Gastroesophageal sphincter (tissue), 4 donors: ENCODE data around the gene CLSTN2. TPM values are rescaled to one million over a fixed set of nuclear protein-coding genes. Genes with fewer than 3 reads are reported as not detected.

ENCODE experiments used
- ATAC-seq: fragments of 150-250 bp; one replicate; pipeline ENCODE4 v1.9.1; 2016; ENCODE audit warnings: mild to moderate bottlenecking, moderate library complexity
- H3K27ac ChIP-seq, 4 donors: fragments of 200-600 bp; sonication (generic) in 3 of 4; 1 replicate in 3 of 4; 2 replicates in 1 of 4; pipeline ENCODE4 v1.5.1; 2016 to 2019
- H3K27me3 ChIP-seq: fragments of 200-600 bp; sonication (generic); one replicate; pipeline ENCODE4 v1.5.1; 2019
- H3K36me3 ChIP-seq, 2 donors: fragments of 200-600 bp; sonication (generic); one replicate each; pipeline ENCODE4 v1.5.1; 2019; ENCODE audit warnings: control low read depth in 1 of 2
- H3K4me1 ChIP-seq, 3 donors: fragments of 200-600 bp; sonication (generic); 1 replicate in 2 of 3; 2 replicates in 1 of 3; pipeline ENCODE4 v1.5.1; 2016 to 2019; ENCODE audit warnings: control low read depth in 2 of 3
- H3K4me3 ChIP-seq, 2 donors: fragments of 200-600 bp; sonication (generic); one replicate each; pipeline ENCODE4 v1.5.1; 2019; ENCODE audit warnings: mild to moderate bottlenecking in 1 of 2, moderate library complexity in 1 of 2
- H3K9me3 ChIP-seq, 3 donors: fragments of 200-600 bp; sonication (generic); one replicate each; pipeline ENCODE4 v1.5.1; 2017 to 2019; ENCODE audit warnings: control low read depth in 2 of 3
- CTCF ChIP-seq, 4 experiments: fragments of 200-600 bp in 2 of 4; fragments of 450-650 bp in 2 of 4; sonication (generic) in 1 of 4; IDR thresholded peaks; one replicate each; pipeline ENCODE4 v1.5.1; 2017 to 2019; ENCODE audit warnings: antibody characterized with exemption in 4 of 4, mild to moderate bottlenecking in 2 of 4, moderate library complexity in 2 of 4
- EP300 ChIP-seq: sonication (generic); formaldehyde crosslinking; IDR thresholded peaks from one replicate; pipeline ENCODE4 v1.6.1; 2017; ENCODE audit warnings: antibody characterized with exemption, mild to moderate bottlenecking
- POLR2A ChIP-seq, 2 donors: fragments of 450-650 bp; IDR thresholded peaks; one replicate each; pipeline ENCODE4 v1.6.1; 2017; ENCODE audit warnings: antibody characterized with exemption in 2 of 2, mild to moderate bottlenecking in 2 of 2, moderate library complexity in 1 of 2
- POLR2AphosphoS5 ChIP-seq: sonication (generic); formaldehyde crosslinking; IDR thresholded peaks from one replicate; pipeline ENCODE4 v1.6.1; 2017; ENCODE audit warnings: antibody characterized with exemption
- WGBS, 2 donors: methylation state at CpG; one replicate each; pipeline ENCODE4 v1.1.5; 2018; ENCODE audit warnings: low coverage in 1 of 2; 5-methylcytosine and 5-hydroxymethylcytosine counted together
- total RNA-seq, 4 donors: library from RNA; depleted of rRNA; stranded (reverse); fragments of >200 nt; gene quantifications; one replicate each; pipeline ENCODE4 v1.1.0, GENCODE V29; 2016

The CLSTN2 gene
- total RNA-seq, 4 donors from 2014 or later = 6.6 to 9.7 (median 7.7) TPM

GRCh38 chr3:140403079-140403478 lies 468.1 kb downstream of the CLSTN2 start:
- H3K36me3 ChIP-seq = no peaks in the 10 kb centered on the region
- ATAC-seq = no peak
- H3K9me3 ChIP-seq = no peaks in the 10 kb centered on the region
- no peak overlapping the region for H3K27ac ChIP-seq
- TF ChIP-seq POLR2AphosphoS5 (no peak), EP300 (no peak), CTCF (IDR thresholded peaks at IDR 0.05) (no peak), POLR2A (IDR thresholded peaks at IDR 0.05) (no peak)
- no peaks in the 10 kb centered on the region for H3K4me1 ChIP-seq
- no peak overlapping the region for H3K4me3 ChIP-seq
- H3K27me3 ChIP-seq = no peaks in the 10 kb centered on the region
- WGBS, 2 donors = 70 to 75% methylated on average over 1 to 2 of the region's 2 CpGs

- H3K9me3 ChIP-seq = no peaks in the 10 kb centered on the region
- H3K4me3 ChIP-seq = no peak overlapping the region
- no peak for ATAC-seq
- no peak overlapping the region for H3K27ac ChIP-seq
- no peaks in the 10 kb centered on the region for H3K27me3 ChIP-seq
- H3K4me1 ChIP-seq = no peaks in the 10 kb centered on the region
- TF ChIP-seq POLR2A (IDR thresholded peaks at IDR 0.05) (no peak), EP300 (no peak), POLR2AphosphoS5 (no peak), CTCF (IDR thresholded peaks at IDR 0.05) (no peak)
- 51% methylated on average over 2 of the region's 6 CpGs; no CpG with 5 or more reads in 1 of the 2 donors for WGBS, 2 donors
- no peaks in the 10 kb centered on the region for H3K36me3 ChIP-seq
These were observed 468.6 kb downstream of the CLSTN2 start for GRCh38 chr3:140403608-140404007.

GRCh38 chr3:140406655-140407054 lies 471.7 kb downstream of the CLSTN2 start:
- Histone ChIP-seq H3K4me1 (no peaks in the 10 kb centered on the region), H3K9me3 (peaks cover 0 to 19% (median 0%) of the 10 kb centered on the region in 3 donors), H3K27ac (no peak overlapping the region), H3K27me3 (no peaks in the 10 kb centered on the region), H3K36me3 (no peaks in the 10 kb centered on the region), H3K4me3 (no peak overlapping the region)
- TF ChIP-seq CTCF (IDR thresholded peaks at IDR 0.05) (no peak), EP300 (no peak), POLR2A (IDR thresholded peaks at IDR 0.05) (no peak), POLR2AphosphoS5 (no peak)
- ATAC-seq = no peak

- no peaks in the 10 kb centered on the region for H3K36me3 ChIP-seq
- no peaks in the 10 kb centered on the region for H3K27me3 ChIP-seq
- 67% methylated on average over 1 of the region's 3 CpGs; no CpG with 5 or more reads in 1 of the 2 donors for WGBS, 2 donors
- no peak overlapping the region for H3K4me3 ChIP-seq
- no peak overlapping the region for H3K27ac ChIP-seq
- TF ChIP-seq EP300 = no peak
- TF ChIP-seq POLR2AphosphoS5 = no peak
- TF ChIP-seq POLR2A (IDR thresholded peaks at IDR 0.05) = no peak
- no peak for TF ChIP-seq CTCF (IDR thresholded peaks at IDR 0.05)
- H3K4me1 ChIP-seq = no peaks in the 10 kb centered on the region
- no peak for ATAC-seq
- peaks cover 0 to 19% (median 0%) of the 10 kb centered on the region in 3 donors for H3K9me3 ChIP-seq
These were observed 473.3 kb downstream of the CLSTN2 start for GRCh38 chr3:140408252-140408651.

GRCh38 chr3:140416666-140417065 lies 481.7 kb downstream of the CLSTN2 start:
- peaks cover 0 to 9% (median 0%) of the 10 kb centered on the region in 3 donors for H3K4me1 ChIP-seq
- H3K27me3 ChIP-seq = no peaks in the 10 kb centered on the region
- H3K4me3 ChIP-seq = no peak overlapping the region
- no peak for TF ChIP-seq CTCF (IDR thresholded peaks at IDR 0.05)
- no peak for TF ChIP-seq EP300
- no peak for TF ChIP-seq POLR2A (IDR thresholded peaks at IDR 0.05)
- TF ChIP-seq POLR2AphosphoS5 = no peak
- H3K27ac ChIP-seq = no peak overlapping the region
- ATAC-seq = no peak
- H3K36me3 ChIP-seq = no peaks in the 10 kb centered on the region
- 65 to 72% methylated on average over 3 of the region's 3 CpGs for WGBS, 2 donors
- H3K9me3 ChIP-seq = peaks cover 0 to 6% (median 0%) of the 10 kb centered on the region in 3 donors
